Tibial nerve (tissue), 4 donors: ENCODE data around the gene MARCHF6.
"Not testable (repeated sequence)": the region's sequence is repeated elsewhere in the genome, so short reads cannot be mapped to it uniquely, and the experiment has no call there.

Experiments
- CTCF ChIP-seq, 5 experiments: fragments of 200-600 bp in 3 of 5; fragments of 450-650 bp in 2 of 5; sonication (generic) in 3 of 5; IDR thresholded peaks; one replicate each; pipeline ENCODE4 v1.5.1; 2016 to 2019; ENCODE audit warnings: antibody characterized with exemption in 5 of 5, mild to moderate bottlenecking in 3 of 5, moderate library complexity in 2 of 5
- EP300 ChIP-seq, 2 donors: sonication (generic); formaldehyde crosslinking; IDR thresholded peaks; one replicate each; pipeline ENCODE4 v1.6.1; 2017; ENCODE audit warnings: antibody characterized with exemption in 2 of 2, mild to moderate bottlenecking in 1 of 2
- POLR2A ChIP-seq, 2 donors: fragments of 450-650 bp; IDR thresholded peaks; one replicate each; pipeline ENCODE4 v1.6.1; 2017; ENCODE audit warnings: antibody characterized with exemption in 2 of 2, mild to moderate bottlenecking in 2 of 2, moderate library complexity in 2 of 2

- TF ChIP-seq POLR2A, CTCF, EP300 (IDR thresholded peaks at IDR 0.05): not testable (repeated sequence)
Observed at GRCh38 chr5:10310835-10311570, 42.5 kb upstream of the MARCHF6 start.
